PFSK-1 (cell line): ENCODE measurements around the gene TTC21A.

Source experiments
- FOXP2 ChIP-seq: optimal IDR thresholded peaks from 2 replicates; pipeline ENCODE3; 2011; ENCODE audit warnings: borderline replicate concordance, control low read depth, inconsistent platforms; ENCODE audit not compliant: insufficient read depth; ENCODE audit errors: extremely low read length, extremely low read depth
- POLR2AphosphoS5 ChIP-seq: IDR thresholded peaks from 2 replicates; pipeline ENCODE4 v1.6.1; 2012; ENCODE audit warnings: low read depth, mild to moderate bottlenecking, control low read depth, low read length, moderate library complexity
- SIN3A ChIP-seq: IDR thresholded peaks from 2 replicates; pipeline ENCODE4 v1.6.1; 2012; ENCODE audit warnings: mild to moderate bottlenecking, low read length, moderate library complexity, borderline replicate concordance; ENCODE audit not compliant: insufficient read depth
- TAF1 ChIP-seq: IDR thresholded peaks from 2 replicates; pipeline ENCODE4 v1.6.1; 2012; ENCODE audit warnings: low read length, control low read depth, borderline replicate concordance; ENCODE audit not compliant: insufficient read depth
- TF ChIP-seq, protein P1 (sequence below), 2 experiments: IDR thresholded peaks; 2 replicates each; pipeline versions ENCODE4 v1.6.1 to v1.8.0; 2011 to 2012; ENCODE audit warnings: low read depth in 2 of 2, low read length in 2 of 2, control low read depth in 1 of 2, inconsistent platforms in 1 of 2, mild to moderate bottlenecking in 1 of 2, moderate library complexity in 1 of 2; ENCODE audit not compliant: insufficient read depth in 1 of 2

Gene TTC21A

DNA sequence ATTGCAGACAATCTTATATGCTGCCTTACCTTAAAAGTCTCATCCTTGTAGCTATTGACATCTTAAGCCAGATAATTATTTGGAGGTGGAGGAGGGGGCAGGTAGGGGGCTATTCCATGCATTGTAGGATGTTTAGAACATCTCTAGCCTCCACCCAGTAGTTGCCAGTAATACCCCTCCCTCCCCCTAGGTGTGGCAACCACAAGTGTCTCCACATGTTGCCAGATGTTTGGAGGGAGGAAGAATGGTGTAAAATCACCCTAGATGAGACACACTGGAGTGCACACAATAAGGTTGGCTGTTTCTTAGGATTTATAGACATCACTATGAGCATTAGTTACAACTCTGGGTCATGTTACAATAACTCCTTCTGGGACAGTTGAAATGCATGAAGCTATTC lies 27.5 kb upstream of the TTC21A start:
- no peak for TF ChIP-seq POLR2AphosphoS5
- no peak for TF ChIP-seq SIN3A
- TF ChIP-seq, protein P1, sequence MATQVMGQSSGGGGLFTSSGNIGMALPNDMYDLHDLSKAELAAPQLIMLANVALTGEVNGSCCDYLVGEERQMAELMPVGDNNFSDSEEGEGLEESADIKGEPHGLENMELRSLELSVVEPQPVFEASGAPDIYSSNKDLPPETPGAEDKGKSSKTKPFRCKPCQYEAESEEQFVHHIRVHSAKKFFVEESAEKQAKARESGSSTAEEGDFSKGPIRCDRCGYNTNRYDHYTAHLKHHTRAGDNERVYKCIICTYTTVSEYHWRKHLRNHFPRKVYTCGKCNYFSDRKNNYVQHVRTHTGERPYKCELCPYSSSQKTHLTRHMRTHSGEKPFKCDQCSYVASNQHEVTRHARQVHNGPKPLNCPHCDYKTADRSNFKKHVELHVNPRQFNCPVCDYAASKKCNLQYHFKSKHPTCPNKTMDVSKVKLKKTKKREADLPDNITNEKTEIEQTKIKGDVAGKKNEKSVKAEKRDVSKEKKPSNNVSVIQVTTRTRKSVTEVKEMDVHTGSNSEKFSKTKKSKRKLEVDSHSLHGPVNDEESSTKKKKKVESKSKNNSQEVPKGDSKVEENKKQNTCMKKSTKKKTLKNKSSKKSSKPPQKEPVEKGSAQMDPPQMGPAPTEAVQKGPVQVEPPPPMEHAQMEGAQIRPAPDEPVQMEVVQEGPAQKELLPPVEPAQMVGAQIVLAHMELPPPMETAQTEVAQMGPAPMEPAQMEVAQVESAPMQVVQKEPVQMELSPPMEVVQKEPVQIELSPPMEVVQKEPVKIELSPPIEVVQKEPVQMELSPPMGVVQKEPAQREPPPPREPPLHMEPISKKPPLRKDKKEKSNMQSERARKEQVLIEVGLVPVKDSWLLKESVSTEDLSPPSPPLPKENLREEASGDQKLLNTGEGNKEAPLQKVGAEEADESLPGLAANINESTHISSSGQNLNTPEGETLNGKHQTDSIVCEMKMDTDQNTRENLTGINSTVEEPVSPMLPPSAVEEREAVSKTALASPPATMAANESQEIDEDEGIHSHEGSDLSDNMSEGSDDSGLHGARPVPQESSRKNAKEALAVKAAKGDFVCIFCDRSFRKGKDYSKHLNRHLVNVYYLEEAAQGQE (IDR thresholded peaks at IDR 0.05; ENCODE audit: insufficient read depth in 1 of 2, low read depth in 2 of 2, low read length in 2 of 2): no peak
- no peak for TF ChIP-seq TAF1
- no peak for TF ChIP-seq FOXP2

DNA sequence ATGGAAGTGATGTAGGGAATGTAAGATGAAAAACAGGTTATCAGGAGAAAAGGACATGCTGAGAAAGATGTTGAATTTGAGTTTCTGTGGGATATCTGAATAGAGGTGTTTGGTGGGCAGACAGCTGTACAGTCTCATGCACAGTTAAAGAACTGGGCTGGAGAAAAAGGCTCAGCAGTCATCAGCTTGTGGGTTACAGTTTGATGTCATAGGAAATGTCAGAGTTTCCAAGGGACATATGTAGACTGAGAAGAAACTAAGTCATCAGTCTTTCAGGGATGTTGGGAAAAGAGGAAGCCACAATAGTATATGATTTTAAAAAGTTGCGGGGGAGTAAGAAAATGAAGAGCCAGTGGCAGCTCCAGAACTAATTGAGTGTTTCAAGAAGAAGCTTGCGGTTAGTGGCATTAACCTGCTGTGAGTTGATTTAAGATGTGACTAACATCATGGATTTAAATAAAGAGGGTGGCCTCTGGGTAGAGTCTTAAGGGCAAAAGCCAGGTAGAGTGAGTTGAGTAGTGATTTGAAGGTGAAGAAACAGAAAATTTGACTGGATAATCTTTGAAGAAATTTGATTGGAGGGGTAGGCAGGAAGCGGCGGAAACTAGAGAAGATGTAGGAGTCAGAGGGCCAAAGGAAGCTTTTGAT lies 24.7 kb upstream of the TTC21A start:
- TF ChIP-seq, protein P1 (IDR thresholded peaks at IDR 0.05; ENCODE audit: insufficient read depth in 1 of 2, low read depth in 2 of 2, low read length in 2 of 2): no peak
- no peak for TF ChIP-seq POLR2AphosphoS5
- TF ChIP-seq TAF1: no peak
- TF ChIP-seq SIN3A: no peak
- TF ChIP-seq FOXP2: no peak

DNA sequence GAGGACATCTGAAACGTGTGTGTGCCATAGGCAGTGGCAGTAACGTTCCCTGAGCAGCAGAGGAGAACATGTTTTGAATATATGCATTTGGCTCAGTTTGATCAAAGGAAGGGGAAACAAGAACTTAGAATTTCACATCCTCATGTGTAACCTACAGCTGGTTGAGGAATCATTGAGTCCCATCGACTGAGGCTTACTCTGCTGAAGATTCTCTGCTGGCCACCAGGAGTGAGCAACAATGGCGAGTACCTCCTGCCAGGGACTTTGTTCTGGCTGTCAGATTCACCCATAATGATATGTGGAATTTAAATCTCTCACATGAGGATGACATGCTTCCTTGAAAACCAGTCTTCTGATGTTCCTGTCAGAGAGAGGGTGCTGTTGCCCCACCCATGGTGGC lies 21.3 kb upstream of the TTC21A start:
- TF ChIP-seq POLR2AphosphoS5 (no peak), TAF1 (no peak), FOXP2 (no peak), SIN3A (no peak)
- TF ChIP-seq, protein P1 (IDR thresholded peaks at IDR 0.05; ENCODE audit: insufficient read depth in 1 of 2, low read depth in 2 of 2, low read length in 2 of 2): no peak

DNA sequence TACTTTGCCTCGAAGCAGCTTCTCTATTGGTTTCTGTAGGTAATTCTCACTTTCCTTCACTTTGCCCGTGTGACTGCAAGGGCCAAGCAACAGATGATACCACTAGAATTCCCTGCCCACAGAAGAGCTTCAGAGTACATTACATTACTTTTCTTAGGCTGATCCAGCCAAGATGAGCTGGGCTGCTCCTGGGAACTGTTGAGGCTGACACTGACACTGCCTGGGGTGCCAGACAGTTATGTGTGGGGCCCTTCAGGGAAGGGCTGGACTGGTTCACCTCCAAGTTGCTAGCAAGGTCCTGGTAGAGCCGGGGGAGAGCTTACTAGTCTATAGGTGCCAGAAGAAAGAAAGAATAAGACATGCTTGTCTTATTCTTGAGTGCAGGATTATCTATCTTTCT lies 19.0 kb upstream of the TTC21A start:
- TF ChIP-seq, protein P1 (IDR thresholded peaks at IDR 0.05; ENCODE audit: insufficient read depth in 1 of 2, low read depth in 2 of 2, low read length in 2 of 2): no peak
- TF ChIP-seq POLR2AphosphoS5 (no peak), FOXP2 (no peak), SIN3A (no peak), TAF1 (no peak)

DNA sequence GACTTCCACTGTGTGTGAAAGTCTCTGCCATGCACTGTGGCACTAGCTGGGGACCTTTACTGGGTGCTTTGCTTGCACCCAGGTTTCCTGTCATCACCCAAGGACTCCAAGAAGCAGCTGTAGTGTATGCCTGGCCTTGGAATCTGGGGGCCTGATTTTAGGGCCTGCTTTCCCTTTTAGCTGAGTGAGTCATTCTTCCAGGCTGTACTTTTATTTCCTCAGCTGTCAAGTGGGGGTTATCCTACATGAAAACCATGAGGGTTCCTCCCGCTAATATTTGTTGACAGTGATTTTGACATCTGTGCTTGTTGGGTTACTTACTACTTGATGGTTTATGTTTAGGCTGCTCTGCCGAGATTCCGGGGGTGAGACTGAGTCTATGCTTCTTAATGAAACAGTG lies 18.6 kb upstream of the TTC21A start:
- TF ChIP-seq FOXP2 (no peak), POLR2AphosphoS5 (no peak), SIN3A (no peak), TAF1 (no peak)
- TF ChIP-seq, protein P1 (IDR thresholded peaks at IDR 0.05; ENCODE audit: insufficient read depth in 1 of 2, low read depth in 2 of 2, low read length in 2 of 2): no peak
